Urinary bladder (tissue), 4 donors: ENCODE data around the gene WDR54. TPM values are rescaled to one million over a fixed set of nuclear protein-coding genes. Genes with fewer than 3 reads are reported as not detected.

Experiments used
- DNase-seq: peaks from one replicate; pipeline ENCODE4 v3.0.0-alpha.2; 2015; ENCODE audit errors: extremely low spot score
- H3K27ac ChIP-seq: one replicate; pipeline ENCODE4 v1.5.1; 2013; ENCODE audit warnings: low read depth, mild to moderate bottlenecking, moderate library complexity
- H3K36me3 ChIP-seq: one replicate; pipeline ENCODE4 v1.6.1; 2013; ENCODE audit warnings: mild to moderate bottlenecking, moderate library complexity; ENCODE audit not compliant: insufficient read depth
- H3K4me1 ChIP-seq: one replicate; pipeline ENCODE4 v1.6.1; 2013; ENCODE audit warnings: mild to moderate bottlenecking, moderate library complexity; ENCODE audit not compliant: insufficient read depth
- H3K4me3 ChIP-seq: one replicate; pipeline ENCODE4 v1.5.1; 2013; ENCODE audit warnings: low read depth, low read length
- WGBS: extraction: QIAGEN DNeasy Blood & Tissue Kit; methylation state at CpG from one replicate; pipeline ENCODE4 v1.1.7; 2013; 5-methylcytosine and 5-hydroxymethylcytosine counted together
- polyA plus RNA-seq: library from polyadenylated mRNA; stranded (reverse); fragments of 200-250 nt; gene quantifications from one replicate; pipeline ENCODE4 v1.2.3, GENCODE V29; 2013
- total RNA-seq: library from RNA; depleted of rRNA; stranded (reverse); fragments of >200 nt; gene quantifications from one replicate; pipeline ENCODE4 v1.2.3, GENCODE V29; 2014
- donor health status: healthy with polysubstance abuse.
- donor health status: healthy.

WDR54 gene
- total and polyA plus RNA-seq, 2 donors: 7.8 to 21.5 TPM

DNA sequence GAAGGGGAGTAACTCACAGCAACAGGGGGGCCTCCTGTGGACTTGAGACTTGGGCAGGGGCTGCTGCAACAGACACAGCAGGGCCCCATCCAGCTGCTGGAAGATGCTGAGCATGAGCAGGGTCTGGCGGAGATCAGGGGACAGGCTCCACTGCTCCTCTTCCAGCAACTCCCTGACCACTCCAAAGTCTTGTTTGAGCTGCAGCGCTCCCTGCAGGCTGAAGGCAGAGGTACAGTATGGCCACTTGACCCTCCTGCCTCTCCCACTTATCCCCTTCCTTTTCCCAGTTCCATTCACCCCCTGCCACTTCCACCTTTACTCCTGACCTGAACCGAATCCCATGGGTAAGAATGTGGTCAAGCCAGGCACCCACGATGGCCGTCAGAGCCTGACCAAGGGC, 53.4 kb downstream of the WDR54 start:
- DNase-seq: no peak
- WGBS: 86% methylated on average over 5 of the region's 5 CpGs
- Histone ChIP-seq H3K36me3 (peaks cover 2% of the 10 kb centered on the region), H3K27ac (no peak overlapping the region), H3K4me1 (peaks cover 2% of the 10 kb centered on the region), H3K4me3 (no peak overlapping the region)

Other genes starting within 250 kb of the WDR54 start
- 164 TPM for gene MOB1A, start 242.9 kb upstream of the WDR54 start, total RNA-seq
- 50.1 TPM for gene MOB1A, start 242.9 kb upstream of the WDR54 start, polyA plus RNA-seq
- gene MTHFD2, start 223.1 kb upstream of the WDR54 start, total RNA-seq: 58.3 TPM
- gene MTHFD2, start 223.1 kb upstream of the WDR54 start, polyA plus RNA-seq: 71.6 TPM
- gene SLC4A5, start 78.3 kb upstream of the WDR54 start, total RNA-seq: 3.8 TPM
- gene SLC4A5, start 78.3 kb upstream of the WDR54 start, polyA plus RNA-seq: 0.92 TPM
- 62.1 TPM for gene DCTN1, start 41.4 kb upstream of the WDR54 start, total RNA-seq
- gene DCTN1, start 41.4 kb upstream of the WDR54 start, polyA plus RNA-seq: 118 TPM
- gene C2orf81, start 111 bp upstream of the WDR54 start, total RNA-seq: 0.74 TPM
- 4.9 TPM for gene C2orf81, start 111 bp upstream of the WDR54 start, polyA plus RNA-seq
- 18.0 TPM for gene RTKN, start 20.2 kb downstream of the WDR54 start, total RNA-seq
- gene RTKN, start 20.2 kb downstream of the WDR54 start, polyA plus RNA-seq: 14.2 TPM
- gene INO80B, start 33.4 kb downstream of the WDR54 start, total RNA-seq: 13.5 TPM
- 35.2 TPM for gene INO80B, start 33.4 kb downstream of the WDR54 start, polyA plus RNA-seq
- gene WBP1, start 36.7 kb downstream of the WDR54 start, total RNA-seq: 23.1 TPM
- 99.3 TPM for gene WBP1, start 36.7 kb downstream of the WDR54 start, polyA plus RNA-seq
- 28.4 TPM for gene MOGS, start 43.7 kb downstream of the WDR54 start, total RNA-seq
- gene MOGS, start 43.7 kb downstream of the WDR54 start, polyA plus RNA-seq: 27.2 TPM
- gene MRPL53, start 51.0 kb downstream of the WDR54 start, total RNA-seq: 14.0 TPM
- 75.2 TPM for gene MRPL53, start 51.0 kb downstream of the WDR54 start, polyA plus RNA-seq
- gene CCDC142, start 61.3 kb downstream of the WDR54 start, total RNA-seq: 28.2 TPM
- 7.0 TPM for gene CCDC142, start 61.3 kb downstream of the WDR54 start, polyA plus RNA-seq
- 10.8 TPM for gene TTC31, start 61.4 kb downstream of the WDR54 start, total RNA-seq
- 20.9 TPM for gene TTC31, start 61.4 kb downstream of the WDR54 start, polyA plus RNA-seq
- 0.95 TPM for gene LBX2, start 77.9 kb downstream of the WDR54 start, total RNA-seq
- gene LBX2, start 77.9 kb downstream of the WDR54 start, polyA plus RNA-seq: 0.95 TPM
- gene PCGF1, start 86.0 kb downstream of the WDR54 start, total RNA-seq: 21.7 TPM
- gene PCGF1, start 86.0 kb downstream of the WDR54 start, polyA plus RNA-seq: 19.2 TPM
- 0.63 TPM for gene TLX2, start 92.7 kb downstream of the WDR54 start, total RNA-seq
- gene TLX2, start 92.7 kb downstream of the WDR54 start, polyA plus RNA-seq: 0.51 TPM
- gene DQX1, start 104.5 kb downstream of the WDR54 start, total RNA-seq: 0.37 TPM
- 0.27 TPM for gene DQX1, start 104.5 kb downstream of the WDR54 start, polyA plus RNA-seq
- 57.7 TPM for gene AUP1, start 108.0 kb downstream of the WDR54 start, total RNA-seq
- gene AUP1, start 108.0 kb downstream of the WDR54 start, polyA plus RNA-seq: 112 TPM
- 25.1 TPM for gene HTRA2, start 108.2 kb downstream of the WDR54 start, total RNA-seq
- gene HTRA2, start 108.2 kb downstream of the WDR54 start, polyA plus RNA-seq: 37.3 TPM
- gene LOXL3, start 132.2 kb downstream of the WDR54 start, total RNA-seq: 14.6 TPM
- gene LOXL3, start 132.2 kb downstream of the WDR54 start, polyA plus RNA-seq: 8.6 TPM
- gene DOK1, start 133.0 kb downstream of the WDR54 start, total RNA-seq: 6.0 TPM
- 18.7 TPM for gene DOK1, start 133.0 kb downstream of the WDR54 start, polyA plus RNA-seq
- 0.21 TPM for gene M1AP, start 226.6 kb downstream of the WDR54 start, total RNA-seq
- 0.15 TPM for gene M1AP, start 226.6 kb downstream of the WDR54 start, polyA plus RNA-seq
- 2.2 TPM for gene SEMA4F, start 232.5 kb downstream of the WDR54 start, total RNA-seq
- gene SEMA4F, start 232.5 kb downstream of the WDR54 start, polyA plus RNA-seq: 5.0 TPM